Large intestine (tissue), 3 donors: ENCODE results near the gene PTCHD1. TPM values are rescaled to one million over a fixed set of nuclear protein-coding genes. Genes with fewer than 3 reads are reported as not detected.

ENCODE experiments used
- DNase-seq, 2 donors: peaks; one replicate each; pipeline versions ENCODE4 v3.0.0 to v3.0.0-alpha.2; 2013
- H3K27ac ChIP-seq: one replicate; pipeline ENCODE4 v1.5.1; 2013; ENCODE audit warnings: low read length
- H3K27me3 ChIP-seq: 2 replicates; pipeline ENCODE4 v1.6.1; 2013; ENCODE audit warnings: low read length; ENCODE audit not compliant: control insufficient read depth, insufficient read depth
- H3K36me3 ChIP-seq: 2 replicates; pipeline ENCODE4 v1.6.1; 2013; ENCODE audit warnings: low read length; ENCODE audit not compliant: control insufficient read depth, insufficient read depth
- H3K4me1 ChIP-seq: one replicate; pipeline ENCODE4 v1.6.1; 2013; ENCODE audit warnings: low read length; ENCODE audit not compliant: control insufficient read depth, insufficient read depth
- H3K4me3 ChIP-seq: one replicate; pipeline ENCODE4 v1.5.1; 2013; ENCODE audit warnings: low read length
- H3K9me3 ChIP-seq: one replicate; pipeline ENCODE4 v1.6.1; 2013; ENCODE audit warnings: mild to moderate bottlenecking, low read depth, low read length, moderate library complexity; ENCODE audit not compliant: control insufficient read depth
- WGBS: methylation state at CpG from one replicate; pipeline ENCODE4 v1.1.5; 2013; ENCODE audit warnings: low lambda C conversion rate; ENCODE audit not compliant: insufficient coverage; 5-methylcytosine and 5-hydroxymethylcytosine counted together
- polyA plus RNA-seq: library from polyadenylated mRNA; unstranded; fragments of 120-200 nt; gene quantifications from one replicate; pipeline ENCODE4 v1.2.1, GENCODE V29; 2013

The PTCHD1 gene
- polyA plus RNA-seq, 1 donor = 0.66 TPM

DNA sequence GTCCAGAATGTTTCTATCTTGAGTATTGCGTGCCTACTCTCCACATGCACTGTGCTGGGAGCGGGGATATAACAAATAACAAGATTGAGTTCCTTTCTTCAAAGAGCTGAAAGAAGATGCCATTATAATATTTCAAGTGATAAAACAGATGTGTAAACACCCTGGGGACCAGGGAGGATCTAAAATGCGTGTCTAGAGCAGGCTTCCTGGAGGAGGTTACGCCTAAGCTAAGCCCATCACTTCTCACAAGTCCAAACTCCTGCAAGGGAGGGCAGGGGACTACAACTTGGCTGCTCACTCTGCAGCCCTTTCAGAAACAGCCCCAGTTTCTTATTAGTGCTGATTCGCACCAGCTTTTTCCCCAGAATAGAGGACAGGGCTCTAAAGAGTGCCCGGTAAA is 21.5 kb downstream of the PTCHD1 start:
- no peak for DNase-seq
- no peaks in the 10 kb centered on the region for H3K27me3 ChIP-seq
- WGBS = no CpG with 5 or more reads among the region's 6 CpGs

GRCh38 chrX:23364416-23364815 is 29.8 kb downstream of the PTCHD1 start:
- Histone ChIP-seq H3K4me1 (no peaks in the 10 kb centered on the region), H3K27me3 (no peaks in the 10 kb centered on the region), H3K9me3 (no peaks in the 10 kb centered on the region), H3K36me3 (no peaks in the 10 kb centered on the region), H3K27ac (no peak overlapping the region), H3K4me3 (no peak overlapping the region)
- WGBS = no CpG with 5 or more reads among the region's 3 CpGs
- DNase-seq = no peak

More for the DNA sequence above, 21.5 kb downstream of the PTCHD1 start:
- Histone ChIP-seq H3K4me3 (no peak overlapping the region), H3K9me3 (no peaks in the 10 kb centered on the region), H3K4me1 (no peaks in the 10 kb centered on the region), H3K36me3 (no peaks in the 10 kb centered on the region), H3K27ac (no peak overlapping the region)

- no peaks in the 10 kb centered on the region for H3K27me3 ChIP-seq
- H3K9me3 ChIP-seq = no peaks in the 10 kb centered on the region
- DNase-seq = no peak
- H3K4me1 ChIP-seq = no peaks in the 10 kb centered on the region
- H3K4me3 ChIP-seq = no peak overlapping the region
- no peak overlapping the region for H3K27ac ChIP-seq
- no CpG with 5 or more reads among the region's 1 CpG for WGBS
- H3K36me3 ChIP-seq = no peaks in the 10 kb centered on the region
These were observed 30.9 kb downstream of the PTCHD1 start for GRCh38 chrX:23365541-23365940.

- no peaks in the 10 kb centered on the region for H3K36me3 ChIP-seq
- no peak overlapping the region for H3K4me3 ChIP-seq
- no peak overlapping the region for H3K27ac ChIP-seq
- DNase-seq = no peak
- no peaks in the 10 kb centered on the region for H3K9me3 ChIP-seq
- H3K27me3 ChIP-seq = no peaks in the 10 kb centered on the region
- no peaks in the 10 kb centered on the region for H3K4me1 ChIP-seq
- no CpG with 5 or more reads among the region's 4 CpGs for WGBS
These were observed 32.3 kb downstream of the PTCHD1 start for GRCh38 chrX:23366914-23367313.

- WGBS = no CpG with 5 or more reads among the region's 6 CpGs
- Histone ChIP-seq H3K4me1 (no peaks in the 10 kb centered on the region), H3K27ac (no peak overlapping the region), H3K27me3 (no peaks in the 10 kb centered on the region), H3K36me3 (no peaks in the 10 kb centered on the region), H3K4me3 (no peak overlapping the region), H3K9me3 (no peaks in the 10 kb centered on the region)
- DNase-seq = no peak
These were observed 34.4 kb downstream of the PTCHD1 start for GRCh38 chrX:23369027-23369426.

GRCh38 chrX:23372220-23372902 is 37.7 kb downstream of the PTCHD1 start:
- H3K4me3 ChIP-seq = no peak overlapping the region
- no peak for DNase-seq
- H3K9me3 ChIP-seq = no peaks in the 10 kb centered on the region
- no peaks in the 10 kb centered on the region for H3K27me3 ChIP-seq
- H3K4me1 ChIP-seq = no peaks in the 10 kb centered on the region
- WGBS = no CpG with 5 or more reads among the region's 5 CpGs
- no peak overlapping the region for H3K27ac ChIP-seq
- no peaks in the 10 kb centered on the region for H3K36me3 ChIP-seq

DNA sequence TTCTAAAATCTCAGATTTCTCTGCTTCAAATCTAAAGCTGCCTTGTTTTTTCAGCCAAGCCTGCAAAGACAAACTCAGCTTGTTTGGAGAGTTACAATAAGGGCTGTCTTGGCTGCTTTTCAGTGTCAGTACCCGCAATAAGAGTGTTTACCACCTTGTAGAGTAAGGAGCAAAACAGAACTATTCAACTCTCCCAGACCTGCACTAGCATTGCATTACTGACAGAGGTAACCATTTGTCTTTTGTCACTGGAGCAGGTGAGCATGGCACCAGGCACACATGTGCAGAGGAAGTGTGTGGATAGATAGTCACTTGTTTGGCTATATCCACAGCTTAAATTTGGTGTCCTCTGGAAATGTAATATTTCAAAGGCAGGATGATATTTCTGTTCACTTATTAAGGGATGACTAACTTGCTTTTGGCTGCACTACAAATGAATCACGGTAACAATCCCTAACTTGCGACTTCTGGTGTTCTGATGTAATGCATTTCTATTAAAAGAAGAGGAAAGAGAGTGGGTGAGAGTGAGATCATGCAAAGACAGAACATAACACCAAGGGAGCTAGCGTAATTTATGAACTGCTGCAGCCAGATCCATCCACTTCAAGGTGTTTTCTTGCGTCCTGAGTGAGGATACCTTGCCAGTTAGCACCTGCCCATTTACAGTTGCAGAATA is 38.6 kb downstream of the PTCHD1 start:
- H3K4me3 ChIP-seq = no peak overlapping the region
- no peaks in the 10 kb centered on the region for H3K27me3 ChIP-seq
- WGBS = no CpG with 5 or more reads among the region's 5 CpGs
- H3K36me3 ChIP-seq = no peaks in the 10 kb centered on the region
- no peaks in the 10 kb centered on the region for H3K9me3 ChIP-seq
- DNase-seq = no peak
- no peaks in the 10 kb centered on the region for H3K4me1 ChIP-seq
- H3K27ac ChIP-seq = no peak overlapping the region

DNA sequence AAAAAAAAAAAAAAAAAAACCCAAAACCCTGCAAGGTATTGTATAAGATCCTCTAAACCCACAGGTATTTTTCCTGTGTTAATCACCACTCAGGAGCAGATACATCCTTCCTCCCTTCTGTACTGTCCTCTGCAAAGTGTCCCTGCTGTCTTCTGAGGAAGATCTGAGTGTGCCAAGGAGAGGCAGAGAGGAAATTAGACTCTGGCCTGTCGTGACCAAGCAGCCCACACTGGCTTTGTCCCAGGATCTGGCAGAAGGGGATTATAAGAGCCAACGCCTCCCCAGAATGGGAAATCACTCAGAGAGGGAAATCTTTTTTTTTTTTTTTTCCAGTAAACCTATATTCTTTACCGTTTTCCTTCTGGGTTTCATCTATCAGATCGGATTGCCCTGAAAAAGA is 39.6 kb downstream of the PTCHD1 start:
- no peak for DNase-seq
- Histone ChIP-seq H3K27me3 (no peaks in the 10 kb centered on the region), H3K36me3 (no peaks in the 10 kb centered on the region), H3K27ac (no peak overlapping the region), H3K4me1 (no peaks in the 10 kb centered on the region), H3K4me3 (no peak overlapping the region), H3K9me3 (no peaks in the 10 kb centered on the region)
- no CpG with 5 or more reads among the region's 4 CpGs for WGBS

DNA sequence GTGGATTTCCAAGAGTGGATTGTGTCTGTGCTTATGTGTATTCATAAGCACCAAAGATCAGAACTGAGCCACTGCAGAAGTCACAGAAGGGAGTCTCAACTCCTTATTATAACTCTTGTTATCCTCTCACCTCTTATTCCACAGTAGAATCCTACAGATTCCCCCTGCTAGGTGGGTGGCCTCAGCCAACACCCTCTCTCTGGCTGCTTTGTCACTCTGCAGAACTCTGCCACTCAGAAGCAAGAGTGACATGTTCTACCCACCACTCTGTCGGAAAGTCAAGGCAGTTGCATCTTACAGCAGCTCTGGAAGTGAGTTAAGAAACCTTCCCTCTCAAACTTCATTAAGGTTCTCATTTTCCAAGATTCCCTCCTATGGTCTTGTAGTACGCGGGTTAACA is 41.9 kb downstream of the PTCHD1 start:
- Histone ChIP-seq H3K9me3 (no peaks in the 10 kb centered on the region), H3K36me3 (no peaks in the 10 kb centered on the region), H3K4me1 (no peaks in the 10 kb centered on the region), H3K27me3 (no peaks in the 10 kb centered on the region), H3K4me3 (no peak overlapping the region), H3K27ac (no peak overlapping the region)
- DNase-seq = no peak
- no CpG with 5 or more reads among the region's 3 CpGs for WGBS

GRCh38 chrX:23380581-23380980 is 45.9 kb downstream of the PTCHD1 start:
- H3K27ac ChIP-seq = no peak overlapping the region
- WGBS = no CpG with 5 or more reads among the region's 2 CpGs
- no peaks in the 10 kb centered on the region for H3K4me1 ChIP-seq
- no peak overlapping the region for H3K4me3 ChIP-seq
- no peaks in the 10 kb centered on the region for H3K27me3 ChIP-seq
- H3K36me3 ChIP-seq = no peaks in the 10 kb centered on the region
- no peak for DNase-seq
- H3K9me3 ChIP-seq = no peaks in the 10 kb centered on the region
